ENCODE results near the gene SLIT3.

Gene SLIT3

DNA sequence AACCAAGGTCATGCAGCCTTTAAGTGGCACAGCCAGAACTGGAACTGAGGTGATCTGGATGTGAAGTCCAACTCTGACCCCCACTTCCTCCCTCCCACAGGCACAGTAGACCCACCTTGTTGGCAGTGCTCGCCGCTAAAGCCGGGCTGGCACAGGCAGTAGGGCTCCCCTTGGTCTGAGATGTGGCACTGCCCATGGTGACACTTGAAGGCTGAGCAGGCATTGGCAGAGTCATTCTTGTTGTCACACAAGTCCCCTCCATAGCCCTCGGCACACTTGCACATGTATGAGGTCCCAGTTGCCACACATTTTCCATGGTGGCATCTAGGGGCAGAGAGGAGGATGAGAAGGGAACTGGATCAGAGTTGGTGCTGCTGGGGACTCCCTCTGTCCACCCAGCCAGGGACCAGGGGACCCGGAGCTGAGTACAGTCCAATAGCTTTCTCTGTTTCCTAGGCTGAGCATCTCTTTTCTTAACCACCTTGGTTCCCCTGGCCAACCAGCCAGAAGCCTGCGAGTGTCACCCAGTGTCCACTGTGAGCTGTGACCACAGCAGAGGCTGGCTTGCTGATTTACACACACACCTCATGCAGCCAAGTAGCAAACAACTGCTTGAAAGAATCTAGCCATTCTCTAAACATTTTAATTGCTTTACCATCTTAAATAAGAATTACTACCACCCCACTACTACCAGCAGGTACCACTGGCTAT, 631.1 kb downstream of the SLIT3 start:
- H3F3A ChIP-seq (ENCODE audit: low read depth): no peaks in the 10 kb centered on the region
- H2AFZ ChIP-seq (ENCODE audit: low read length): no peak overlapping the region
- H3K4me2 ChIP-seq (ENCODE audit: low read depth, low read length, poor library complexity, severe bottlenecking): no peak overlapping the region
- TF ChIP-seq EZH2phosphoT487 (IDR thresholded peaks at IDR 0.05; ENCODE audit: borderline replicate concordance) (no peak), CTCF (conservative IDR thresholded peaks at IDR 0.05; ENCODE audit: low read length) (no peak)
- H3K9me3 ChIP-seq (ENCODE audit: insufficient read depth, low read depth, low read length): no peaks in the 10 kb centered on the region
- no peak overlapping the region for H3K9ac ChIP-seq (ENCODE audit: low read depth, low read length, poor library complexity, severe bottlenecking)
- no peaks in the 10 kb centered on the region for H3K36me3 ChIP-seq (ENCODE audit: insufficient read depth, low read length)
- no peaks in the 10 kb centered on the region for H3K27me3 ChIP-seq (ENCODE audit: insufficient read depth, low read length, poor library complexity, severe bottlenecking)
- H3K79me2 ChIP-seq (ENCODE audit: insufficient read depth, low read length): no peaks in the 10 kb centered on the region
- no peaks in the 10 kb centered on the region for H3K9me2 ChIP-seq (replicated peaks; ENCODE audit: low read depth, low read length)
- H4K20me1 ChIP-seq (ENCODE audit: insufficient read depth, low read length, poor library complexity, severe bottlenecking): no peaks in the 10 kb centered on the region
- H3K4me3 ChIP-seq (ENCODE audit: low read length, poor library complexity, severe bottlenecking): no peak overlapping the region
- H3K4me1 ChIP-seq (ENCODE audit: insufficient read depth, low read length, poor library complexity, severe bottlenecking): no peaks in the 10 kb centered on the region

DNA sequence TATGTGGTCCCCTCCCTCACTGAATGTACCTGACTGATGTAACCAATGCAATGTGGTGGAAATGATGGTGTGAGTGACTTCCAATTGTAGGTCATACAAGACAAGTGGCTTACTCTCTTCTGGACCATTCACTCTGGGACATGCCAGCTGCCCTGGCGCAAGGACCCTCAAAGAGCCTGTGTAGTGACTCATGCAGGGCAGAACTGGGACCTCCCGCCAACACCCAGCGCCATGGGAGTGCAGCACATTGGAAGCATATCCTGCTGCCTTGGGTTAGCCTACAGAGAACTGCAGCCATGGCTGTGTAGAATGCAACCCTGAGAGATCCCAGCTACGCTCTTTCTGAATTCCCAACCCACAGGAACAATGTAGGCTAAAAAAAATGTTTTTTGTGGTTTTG, 631.8 kb downstream of the SLIT3 start:
- no peaks in the 10 kb centered on the region for H3K36me3 ChIP-seq (ENCODE audit: insufficient read depth, low read length)
- no peaks in the 10 kb centered on the region for H3K9me2 ChIP-seq (replicated peaks; ENCODE audit: low read depth, low read length)
- H3K4me3 ChIP-seq (ENCODE audit: low read length, poor library complexity, severe bottlenecking): no peak overlapping the region

DNA sequence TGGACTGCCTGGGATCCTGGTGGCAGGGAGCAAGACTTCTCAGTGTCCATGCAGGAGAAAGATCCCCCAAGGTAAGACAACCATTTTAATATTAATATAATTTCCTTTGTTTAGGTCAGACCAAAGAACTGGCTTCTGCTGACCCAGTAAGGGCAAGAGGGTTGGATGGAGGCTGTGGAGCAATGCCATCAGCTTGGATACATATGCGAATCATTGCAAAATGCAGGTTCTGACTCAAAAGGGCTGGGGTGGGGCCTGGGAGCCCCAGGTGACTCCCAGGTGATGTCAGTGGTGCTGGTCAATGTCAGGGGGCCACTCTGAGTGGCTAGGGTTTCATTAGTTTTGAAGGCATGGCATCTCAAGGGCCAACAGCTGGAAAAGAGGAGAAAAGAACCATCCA, 632.9 kb downstream of the SLIT3 start:
- no peaks in the 10 kb centered on the region for H4K20me1 ChIP-seq (ENCODE audit: insufficient read depth, low read length, poor library complexity, severe bottlenecking)
- no peak overlapping the region for H3K4me3 ChIP-seq (ENCODE audit: low read length, poor library complexity, severe bottlenecking)
- no peaks in the 10 kb centered on the region for H3K79me2 ChIP-seq (ENCODE audit: insufficient read depth, low read length)
- no peak overlapping the region for H2AFZ ChIP-seq (ENCODE audit: low read length)
- H3K4me1 ChIP-seq (ENCODE audit: insufficient read depth, low read length, poor library complexity, severe bottlenecking): no peaks in the 10 kb centered on the region
- H3K36me3 ChIP-seq (ENCODE audit: insufficient read depth, low read length): no peaks in the 10 kb centered on the region
- no peaks in the 10 kb centered on the region for H3K9me2 ChIP-seq (replicated peaks; ENCODE audit: low read depth, low read length)
- H3F3A ChIP-seq (ENCODE audit: low read depth): no peaks in the 10 kb centered on the region
- H3K9me3 ChIP-seq (ENCODE audit: insufficient read depth, low read depth, low read length): no peaks in the 10 kb centered on the region
- H3K9ac ChIP-seq (ENCODE audit: low read depth, low read length, poor library complexity, severe bottlenecking): no peak overlapping the region
- TF ChIP-seq CTCF (conservative IDR thresholded peaks at IDR 0.05; ENCODE audit: low read length) (no peak), EZH2phosphoT487 (IDR thresholded peaks at IDR 0.05; ENCODE audit: borderline replicate concordance) (no peak)
- H3K4me2 ChIP-seq (ENCODE audit: low read depth, low read length, poor library complexity, severe bottlenecking): no peak overlapping the region
- H3K27me3 ChIP-seq (ENCODE audit: insufficient read depth, low read length, poor library complexity, severe bottlenecking): no peaks in the 10 kb centered on the region

More for the DNA sequence above, 631.8 kb downstream of the SLIT3 start:
- Histone ChIP-seq H3K9me3 (ENCODE audit: insufficient read depth, low read depth, low read length) (no peaks in the 10 kb centered on the region), H4K20me1 (ENCODE audit: insufficient read depth, low read length, poor library complexity, severe bottlenecking) (no peaks in the 10 kb centered on the region), H3K9ac (ENCODE audit: low read depth, low read length, poor library complexity, severe bottlenecking) (no peak overlapping the region), H3K4me2 (ENCODE audit: low read depth, low read length, poor library complexity, severe bottlenecking) (no peak overlapping the region), H2AFZ (ENCODE audit: low read length) (no peak overlapping the region), H3F3A (ENCODE audit: low read depth) (no peaks in the 10 kb centered on the region), H3K27me3 (ENCODE audit: insufficient read depth, low read length, poor library complexity, severe bottlenecking) (no peaks in the 10 kb centered on the region), H3K79me2 (ENCODE audit: insufficient read depth, low read length) (no peaks in the 10 kb centered on the region), H3K4me1 (ENCODE audit: insufficient read depth, low read length, poor library complexity, severe bottlenecking) (no peaks in the 10 kb centered on the region)
- TF ChIP-seq CTCF (conservative IDR thresholded peaks at IDR 0.05; ENCODE audit: low read length) (no peak), EZH2phosphoT487 (IDR thresholded peaks at IDR 0.05; ENCODE audit: borderline replicate concordance) (no peak)

Measured in Loucy (cell line).